Nephron progenitor cell (in vitro differentiated cells): ENCODE measurements around the gene TMEM207.

Source experiments
- DNase-seq: peaks from one replicate; pipeline ENCODE4 v3.0.0; 2021
- H3K27ac Mint-ChIP-seq: 2 replicates; pipeline ENCODE4 v1.8.0; 2021; ENCODE audit warnings: mild to moderate bottlenecking, moderate library complexity, mixed read lengths
- H3K27me3 Mint-ChIP-seq: 2 replicates; pipeline ENCODE4 v1.8.0; 2021; ENCODE audit warnings: mild to moderate bottlenecking, low read depth, mixed read lengths; ENCODE audit not compliant: poor library complexity
- H3K36me3 Mint-ChIP-seq: 2 replicates; pipeline ENCODE4 v1.8.0; 2021; ENCODE audit warnings: low read depth, mixed read lengths
- H3K4me1 Mint-ChIP-seq: 2 replicates; pipeline ENCODE4 v1.8.0; 2021; ENCODE audit warnings: mixed read lengths
- H3K4me3 Mint-ChIP-seq: 2 replicates; pipeline ENCODE4 v1.8.0; 2021; ENCODE audit warnings: mild to moderate bottlenecking, moderate library complexity, mixed read lengths
- H3K9me3 Mint-ChIP-seq: 2 replicates; pipeline ENCODE4 v1.8.0; 2021; ENCODE audit warnings: mild to moderate bottlenecking, moderate library complexity, mixed read lengths
- TF ChIP-seq, protein P1 (sequence below): fragments of 200-600 bp; sonication (generic); IDR thresholded peaks from 2 replicates; pipeline ENCODE4 v1.5.0; 2021; ENCODE audit warnings: antibody characterized with exemption

The TMEM207 gene

DNA sequence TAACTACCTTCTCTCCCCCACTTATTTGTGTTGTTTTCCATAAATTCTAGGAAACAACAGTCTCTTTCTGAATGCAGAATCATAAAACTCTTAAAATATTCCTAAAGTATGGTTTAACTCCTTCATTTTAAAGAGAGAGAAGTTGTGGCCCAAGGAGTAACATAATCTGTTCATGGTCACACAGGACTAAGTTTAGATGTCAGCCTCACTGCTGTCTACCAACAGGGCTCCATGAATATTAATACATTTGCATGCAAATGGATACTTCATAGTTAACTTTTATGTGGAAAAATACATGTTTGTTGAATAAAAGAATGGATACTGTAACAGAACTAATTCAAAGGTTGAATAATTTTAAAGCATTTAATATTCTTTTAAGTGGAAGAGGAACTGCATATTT lies 45.7 kb upstream of the TMEM207 start:
- Mint-ChIP-seq H3K27me3 (no peaks in the 10 kb centered on the region), H3K4me3 (no peak overlapping the region), H3K9me3 (no peaks in the 10 kb centered on the region), H3K27ac (no peak overlapping the region), H3K36me3 (no peaks in the 10 kb centered on the region), H3K4me1 (peaks cover 6% of the 10 kb centered on the region)
- DNase-seq: no peak
- TF ChIP-seq, protein P1, sequence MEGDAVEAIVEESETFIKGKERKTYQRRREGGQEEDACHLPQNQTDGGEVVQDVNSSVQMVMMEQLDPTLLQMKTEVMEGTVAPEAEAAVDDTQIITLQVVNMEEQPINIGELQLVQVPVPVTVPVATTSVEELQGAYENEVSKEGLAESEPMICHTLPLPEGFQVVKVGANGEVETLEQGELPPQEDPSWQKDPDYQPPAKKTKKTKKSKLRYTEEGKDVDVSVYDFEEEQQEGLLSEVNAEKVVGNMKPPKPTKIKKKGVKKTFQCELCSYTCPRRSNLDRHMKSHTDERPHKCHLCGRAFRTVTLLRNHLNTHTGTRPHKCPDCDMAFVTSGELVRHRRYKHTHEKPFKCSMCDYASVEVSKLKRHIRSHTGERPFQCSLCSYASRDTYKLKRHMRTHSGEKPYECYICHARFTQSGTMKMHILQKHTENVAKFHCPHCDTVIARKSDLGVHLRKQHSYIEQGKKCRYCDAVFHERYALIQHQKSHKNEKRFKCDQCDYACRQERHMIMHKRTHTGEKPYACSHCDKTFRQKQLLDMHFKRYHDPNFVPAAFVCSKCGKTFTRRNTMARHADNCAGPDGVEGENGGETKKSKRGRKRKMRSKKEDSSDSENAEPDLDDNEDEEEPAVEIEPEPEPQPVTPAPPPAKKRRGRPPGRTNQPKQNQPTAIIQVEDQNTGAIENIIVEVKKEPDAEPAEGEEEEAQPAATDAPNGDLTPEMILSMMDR: no peak

DNA sequence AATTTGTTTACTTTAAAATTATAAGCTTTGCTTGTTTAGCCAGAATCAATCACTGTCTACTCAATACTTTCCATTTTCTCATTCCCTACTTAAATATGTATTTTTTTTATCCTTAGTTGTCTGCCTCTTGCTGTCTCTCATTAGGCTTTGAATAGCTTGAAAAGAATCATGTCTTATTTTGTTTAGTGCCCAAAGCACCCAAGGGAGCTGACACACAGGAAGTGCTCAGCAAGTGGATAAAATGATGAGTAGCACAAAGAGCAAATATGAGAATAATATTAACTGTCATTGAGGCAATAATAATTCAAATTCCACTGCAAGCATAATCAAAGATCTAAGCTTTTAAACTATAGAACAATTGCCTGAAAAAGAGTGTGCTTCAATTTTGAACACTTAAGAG lies 45.2 kb upstream of the TMEM207 start:
- H3K9me3 Mint-ChIP-seq: no peaks in the 10 kb centered on the region
- no peaks in the 10 kb centered on the region for H3K27me3 Mint-ChIP-seq
- no peak for DNase-seq
- H3K4me3 Mint-ChIP-seq: no peak overlapping the region
- no peaks in the 10 kb centered on the region for H3K36me3 Mint-ChIP-seq
- no peak overlapping the region for H3K27ac Mint-ChIP-seq
- peaks cover 6% of the 10 kb centered on the region for H3K4me1 Mint-ChIP-seq
- TF ChIP-seq, protein P1: no peak

DNA sequence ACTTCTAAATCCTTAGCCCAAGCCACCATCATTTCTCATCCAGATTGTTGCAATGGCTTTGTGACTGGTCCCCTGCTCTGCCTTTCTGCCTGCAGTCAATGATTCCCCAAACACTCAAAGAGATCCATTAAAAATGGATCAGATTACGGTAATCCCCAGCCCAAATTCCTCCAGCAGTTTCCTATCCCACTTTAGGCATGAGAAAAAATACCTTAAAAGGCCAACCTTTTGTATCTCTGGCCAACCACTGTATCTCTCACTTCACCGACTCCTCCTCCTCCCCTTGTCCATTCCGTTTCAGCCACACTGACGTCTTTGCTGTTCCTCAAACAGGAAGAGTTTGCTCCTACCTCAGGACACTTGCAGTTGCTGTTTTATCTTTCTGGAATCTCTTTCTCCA lies 43.3 kb upstream of the TMEM207 start:
- H3K4me1 Mint-ChIP-seq: no peaks in the 10 kb centered on the region
- H3K27ac Mint-ChIP-seq: no peak overlapping the region
- no peaks in the 10 kb centered on the region for H3K9me3 Mint-ChIP-seq
- no peaks in the 10 kb centered on the region for H3K36me3 Mint-ChIP-seq
- peaks cover 4% of the 10 kb centered on the region for H3K27me3 Mint-ChIP-seq
- H3K4me3 Mint-ChIP-seq: no peak overlapping the region
- DNase-seq: no peak
- TF ChIP-seq, protein P1: no peak

DNA sequence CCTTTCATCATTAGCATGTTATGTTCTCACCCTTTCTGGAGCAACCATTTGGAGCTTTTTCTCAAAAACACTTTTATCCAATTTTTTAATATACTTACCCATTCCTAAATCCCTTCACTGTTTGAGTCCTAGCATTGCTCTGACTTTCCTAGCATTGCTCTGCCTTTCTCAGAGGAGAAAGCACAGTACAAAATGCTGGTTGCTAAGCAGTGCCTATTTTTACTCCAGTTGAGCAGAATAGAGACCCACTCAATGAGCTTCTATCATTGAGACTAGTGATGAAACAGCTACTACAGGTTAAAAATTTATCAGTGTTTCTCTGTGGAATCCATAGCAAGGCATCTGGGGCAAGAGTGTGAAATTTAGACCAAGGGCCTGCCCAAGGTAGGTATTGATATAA lies 42.4 kb upstream of the TMEM207 start:
- Mint-ChIP-seq H3K27ac (no peak overlapping the region), H3K4me3 (no peak overlapping the region), H3K27me3 (peaks cover 4% of the 10 kb centered on the region), H3K9me3 (no peaks in the 10 kb centered on the region), H3K36me3 (no peaks in the 10 kb centered on the region), H3K4me1 (peaks cover 2% of the 10 kb centered on the region)
- TF ChIP-seq, protein P1: no peak
- DNase-seq: no peak

DNA sequence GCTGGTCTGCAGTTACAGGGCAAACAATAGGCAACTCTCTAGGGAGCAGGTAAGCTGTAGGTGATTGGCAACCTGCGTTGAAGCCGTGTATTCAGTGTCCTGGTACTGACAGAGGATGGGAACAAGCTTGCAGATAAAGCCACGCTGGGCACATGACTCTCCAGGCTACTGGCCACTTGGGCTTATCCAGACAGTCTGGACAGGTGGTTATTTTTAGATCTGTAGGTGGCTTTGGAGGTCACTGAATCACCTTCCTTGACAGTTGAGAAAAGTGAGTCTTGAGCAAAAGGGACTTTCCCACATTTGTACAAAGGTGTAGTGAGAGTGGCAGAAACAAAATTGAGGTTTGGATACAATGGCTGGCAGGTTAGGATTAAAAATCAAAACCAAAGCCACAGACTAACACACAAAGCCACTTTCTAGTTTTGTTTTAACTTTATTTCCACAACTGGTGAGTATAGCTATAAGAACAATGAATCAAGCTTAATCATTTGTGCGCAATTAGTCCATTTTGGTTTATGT lies 41.9 kb upstream of the TMEM207 start:
- H3K4me3 Mint-ChIP-seq: no peak overlapping the region
- TF ChIP-seq, protein P1: no peak
- peaks cover 7% of the 10 kb centered on the region for H3K4me1 Mint-ChIP-seq
- no peaks in the 10 kb centered on the region for H3K36me3 Mint-ChIP-seq
- no peak overlapping the region for H3K27ac Mint-ChIP-seq
- H3K9me3 Mint-ChIP-seq: no peaks in the 10 kb centered on the region
- DNase-seq: no peak
- H3K27me3 Mint-ChIP-seq: peaks cover 4% of the 10 kb centered on the region

DNA sequence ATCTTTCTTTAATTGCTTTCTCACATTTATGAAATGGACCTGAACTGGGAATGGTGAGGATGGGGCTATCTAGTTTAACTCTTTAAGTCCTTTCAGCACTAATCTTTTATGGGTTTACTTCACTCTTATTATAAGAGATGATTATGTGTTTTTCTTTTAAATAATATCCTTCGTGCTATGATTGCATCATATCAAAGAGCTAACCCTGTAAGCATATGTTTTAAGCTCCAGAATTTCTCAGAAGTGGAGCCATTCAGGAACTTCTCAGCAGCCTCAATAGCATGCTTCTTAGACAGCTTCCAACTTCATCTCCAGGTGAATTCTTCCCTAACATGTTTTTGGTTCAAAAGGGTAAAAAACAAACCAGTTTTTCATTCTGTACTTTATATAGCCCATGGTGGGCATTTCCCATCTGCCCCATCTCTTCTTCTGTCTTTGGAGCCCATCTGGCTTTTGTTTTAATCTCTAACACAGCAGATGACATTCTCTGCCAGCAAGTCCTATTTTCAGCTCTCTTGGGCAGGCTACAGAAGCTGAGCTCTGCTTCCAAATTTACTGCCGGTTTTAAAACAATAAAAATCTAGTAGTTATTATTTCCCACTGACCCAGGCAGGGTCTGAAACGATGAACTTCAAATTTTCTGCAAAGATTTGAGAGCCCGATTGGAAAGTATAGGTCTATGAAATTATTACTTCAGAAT lies 37.4 kb upstream of the TMEM207 start:
- no peak overlapping the region for H3K27ac Mint-ChIP-seq
- TF ChIP-seq, protein P1: no peak
- H3K4me3 Mint-ChIP-seq: no peak overlapping the region
- H3K27me3 Mint-ChIP-seq: peaks cover 4% of the 10 kb centered on the region
- H3K4me1 Mint-ChIP-seq: peaks cover 19% of the 10 kb centered on the region
- no peaks in the 10 kb centered on the region for H3K9me3 Mint-ChIP-seq
- no peak for DNase-seq
- no peaks in the 10 kb centered on the region for H3K36me3 Mint-ChIP-seq
